ENCODE data around the gene PIWIL1. TPM values are rescaled to one million over a fixed set of nuclear protein-coding genes. Genes with fewer than 3 reads are reported as not detected.

Gene PIWIL1
- total RNA-seq, 1 experiment from 2014 or later = not detected

- CTCF ChIA-PET = no interaction called here
- no peak for DNase-seq
- BruUV-seq (replicated peaks) = no TSS peak
- Mint-ChIP-seq H3K36me3 (ENCODE audit: insufficient read depth, unreplicated experiment) (no peaks in the 10 kb centered on the region), H3K4me1 (ENCODE audit: low read depth, unreplicated experiment) (no peaks in the 10 kb centered on the region), H3K9me3 (ENCODE audit: low read depth, unreplicated experiment) (peaks cover 12% of the 10 kb centered on the region), H3K4me3 (ENCODE audit: low read depth, unreplicated experiment) (no peak overlapping the region), H3K27ac (ENCODE audit: unreplicated experiment) (no peak overlapping the region), H3K27me3 (ENCODE audit: unreplicated experiment) (no peaks in the 10 kb centered on the region)
- no peak for TF ChIP-seq CTCF (IDR thresholded peaks at IDR 0.05; ENCODE audit: unreplicated experiment)
- intact Hi-C loops (cut with micrococcal nuclease; ENCODE audit: unreplicated experiment) = no loop called here
Observed at GRCh38 chr12:130384234-130384633, 46.5 kb downstream of the PIWIL1 start.

GRCh38 chr12:130385193-130385592 is 47.5 kb downstream of the PIWIL1 start:
- no peaks in the 10 kb centered on the region for H3K27me3 Mint-ChIP-seq (ENCODE audit: unreplicated experiment)
- intact Hi-C loops (cut with micrococcal nuclease; ENCODE audit: unreplicated experiment) = no loop called here

GRCh38 chr12:130391186-130391585 is 53.5 kb downstream of the PIWIL1 start:
- no peaks in the 10 kb centered on the region for H3K36me3 Mint-ChIP-seq (ENCODE audit: insufficient read depth, unreplicated experiment)
- BruUV-seq (replicated peaks) = no TSS peak
- no peaks in the 10 kb centered on the region for H3K27me3 Mint-ChIP-seq (ENCODE audit: unreplicated experiment)
- intact Hi-C loops (cut with micrococcal nuclease; ENCODE audit: unreplicated experiment) = no loop called here
- no peak overlapping the region for H3K27ac Mint-ChIP-seq (ENCODE audit: unreplicated experiment)
- TF ChIP-seq CTCF (IDR thresholded peaks at IDR 0.05; ENCODE audit: unreplicated experiment) = no peak
- H3K9me3 Mint-ChIP-seq (ENCODE audit: low read depth, unreplicated experiment) = peaks cover 16% of the 10 kb centered on the region
- H3K4me1 Mint-ChIP-seq (ENCODE audit: low read depth, unreplicated experiment) = no peaks in the 10 kb centered on the region
- no peak for DNase-seq
- CTCF ChIA-PET = interaction anchor here (0.5 kb wide), 1 partner anchor 499 kb away, joined by 3 read pairs; no protein-coding TSS in a partner anchor
- no peak overlapping the region for H3K4me3 Mint-ChIP-seq (ENCODE audit: low read depth, unreplicated experiment)

More at GRCh38 chr12:130385193-130385592, 47.5 kb downstream of the PIWIL1 start:
- DNase-seq = no peak
- Mint-ChIP-seq H3K27ac (ENCODE audit: unreplicated experiment) (no peak overlapping the region), H3K9me3 (ENCODE audit: low read depth, unreplicated experiment) (peaks cover 14% of the 10 kb centered on the region), H3K4me1 (ENCODE audit: low read depth, unreplicated experiment) (no peaks in the 10 kb centered on the region), H3K4me3 (ENCODE audit: low read depth, unreplicated experiment) (no peak overlapping the region), H3K36me3 (ENCODE audit: insufficient read depth, unreplicated experiment) (no peaks in the 10 kb centered on the region)
- BruUV-seq (replicated peaks) = no TSS peak
- CTCF ChIA-PET = no interaction called here
- TF ChIP-seq CTCF (IDR thresholded peaks at IDR 0.05; ENCODE audit: unreplicated experiment) = no peak

- Mint-ChIP-seq H3K9me3 (ENCODE audit: low read depth, unreplicated experiment) (peaks cover 18% of the 10 kb centered on the region), H3K27ac (ENCODE audit: unreplicated experiment) (no peak overlapping the region), H3K4me1 (ENCODE audit: low read depth, unreplicated experiment) (no peaks in the 10 kb centered on the region), H3K4me3 (ENCODE audit: low read depth, unreplicated experiment) (no peak overlapping the region), H3K27me3 (ENCODE audit: unreplicated experiment) (no peaks in the 10 kb centered on the region), H3K36me3 (ENCODE audit: insufficient read depth, unreplicated experiment) (no peaks in the 10 kb centered on the region)
- CTCF ChIA-PET = no interaction called here
- no TSS peak for BruUV-seq (replicated peaks)
- intact Hi-C loops (cut with micrococcal nuclease; ENCODE audit: unreplicated experiment) = no loop called here
- no peak for TF ChIP-seq CTCF (IDR thresholded peaks at IDR 0.05; ENCODE audit: unreplicated experiment)
- no peak for DNase-seq
Observed at GRCh38 chr12:130394906-130395305, 57.2 kb downstream of the PIWIL1 start.
